Nasal cavity respiratory epithelium epithelial cell of viscerocranial mucosa (primary cell): ENCODE data around the gene L3MBTL1. TPM values are rescaled to one million over a fixed set of nuclear protein-coding genes. Genes with fewer than 3 reads are reported as not detected.

Experiments
- total RNA-seq: library from RNA; depleted of rRNA; stranded (reverse); fragments of >200 nt; gene quantifications from 2 replicates; pipeline ENCODE4 v1.2.3, GENCODE V29; 2014

The L3MBTL1 gene
- 3.1 and 7.0 TPM in 2 replicates for total RNA-seq

DNA sequence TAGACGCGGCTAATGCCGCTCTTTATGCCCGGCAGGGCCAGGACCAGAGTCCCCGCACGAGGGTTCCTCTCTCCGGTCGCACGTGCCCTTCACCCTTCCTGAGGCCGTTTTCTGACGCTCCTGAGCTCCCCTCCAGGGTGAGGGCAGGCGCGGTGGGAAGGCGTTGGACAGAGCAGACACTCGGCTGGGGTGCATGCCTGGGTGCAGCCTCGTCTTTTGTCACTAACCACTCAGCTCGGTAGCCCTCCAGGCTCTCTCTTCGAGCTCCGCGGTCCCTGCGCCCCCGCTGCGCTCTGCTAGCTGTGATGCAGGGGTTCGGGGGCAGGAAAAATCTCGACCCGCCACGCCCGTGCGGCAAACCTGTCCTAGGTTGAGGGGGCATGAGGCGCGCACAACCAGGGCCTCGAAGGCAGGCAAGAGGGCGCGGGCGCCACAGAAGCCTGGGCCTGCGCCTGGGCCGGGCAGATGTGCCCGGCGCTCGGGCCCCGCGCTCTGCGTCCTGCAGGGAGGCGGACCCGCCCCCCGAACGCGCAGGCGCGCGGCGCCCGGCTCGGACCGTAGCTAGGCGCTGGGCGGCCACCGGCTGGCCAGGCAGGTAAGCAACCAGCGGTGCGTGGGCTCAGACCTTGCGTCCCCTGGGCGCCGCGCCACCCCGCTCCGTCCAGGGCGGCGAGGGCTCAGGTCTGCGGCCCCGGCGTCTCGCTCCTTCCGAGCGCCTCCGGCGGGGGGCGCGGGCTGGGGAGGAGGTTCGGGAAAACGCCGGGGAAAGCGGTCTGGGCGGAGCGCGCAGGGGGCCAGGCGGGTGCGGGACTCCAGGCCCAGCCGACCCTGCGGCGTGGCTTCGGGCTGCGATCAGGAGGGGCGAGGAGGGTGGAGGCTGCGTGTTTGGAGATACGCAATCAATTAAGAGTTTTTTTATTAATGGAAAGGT is at the start of gene L3MBTL1:
TSS of gene L3MBTL1 (plus strand) at position 548 of the 931 bp plus-strand sequence. CDS start 5,807 bp downstream, outside the sequence.

DNA sequence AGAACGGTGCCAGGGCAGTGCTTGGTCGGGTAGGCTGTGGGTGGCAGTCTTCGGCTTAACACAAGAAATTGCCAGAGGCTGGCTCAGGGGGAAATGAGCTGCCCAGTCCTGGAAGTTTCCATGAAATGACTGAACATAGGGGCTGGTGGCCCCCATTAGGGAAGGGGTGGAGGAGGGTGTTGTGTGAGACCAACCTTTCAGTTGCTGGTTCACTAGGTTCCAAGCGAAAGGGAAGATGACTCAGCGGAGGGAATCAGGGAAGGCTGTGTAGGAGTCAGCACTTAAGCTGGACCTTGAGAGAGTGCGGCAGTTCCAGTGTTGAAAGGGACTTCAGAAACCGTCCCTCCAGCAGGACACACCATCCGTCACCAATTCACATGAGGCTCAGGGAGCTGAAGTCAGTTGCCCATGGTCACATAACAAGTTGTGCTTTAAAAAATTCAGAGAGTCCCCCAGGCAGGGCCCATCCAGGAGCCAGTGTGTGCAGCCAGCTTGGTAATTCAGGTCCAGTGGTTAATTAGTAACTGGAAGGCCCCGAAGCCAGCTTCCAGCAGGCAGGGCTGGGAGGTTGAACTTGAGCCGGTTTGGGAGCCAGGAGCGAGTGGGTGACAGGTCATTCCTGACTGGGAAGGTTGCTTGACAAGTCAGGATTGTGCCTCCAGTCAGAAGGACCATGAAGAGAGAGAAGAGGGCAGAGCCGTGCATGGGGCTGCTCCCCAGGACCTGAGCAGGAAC is 51.1 kb downstream of the L3MBTL1 start, which contains the start of gene SGK2:
TSS of gene SGK2 (plus strand) at position 616 of the 735 bp plus-strand sequence. CDS start 7,469 bp downstream, outside the sequence.

DNA sequence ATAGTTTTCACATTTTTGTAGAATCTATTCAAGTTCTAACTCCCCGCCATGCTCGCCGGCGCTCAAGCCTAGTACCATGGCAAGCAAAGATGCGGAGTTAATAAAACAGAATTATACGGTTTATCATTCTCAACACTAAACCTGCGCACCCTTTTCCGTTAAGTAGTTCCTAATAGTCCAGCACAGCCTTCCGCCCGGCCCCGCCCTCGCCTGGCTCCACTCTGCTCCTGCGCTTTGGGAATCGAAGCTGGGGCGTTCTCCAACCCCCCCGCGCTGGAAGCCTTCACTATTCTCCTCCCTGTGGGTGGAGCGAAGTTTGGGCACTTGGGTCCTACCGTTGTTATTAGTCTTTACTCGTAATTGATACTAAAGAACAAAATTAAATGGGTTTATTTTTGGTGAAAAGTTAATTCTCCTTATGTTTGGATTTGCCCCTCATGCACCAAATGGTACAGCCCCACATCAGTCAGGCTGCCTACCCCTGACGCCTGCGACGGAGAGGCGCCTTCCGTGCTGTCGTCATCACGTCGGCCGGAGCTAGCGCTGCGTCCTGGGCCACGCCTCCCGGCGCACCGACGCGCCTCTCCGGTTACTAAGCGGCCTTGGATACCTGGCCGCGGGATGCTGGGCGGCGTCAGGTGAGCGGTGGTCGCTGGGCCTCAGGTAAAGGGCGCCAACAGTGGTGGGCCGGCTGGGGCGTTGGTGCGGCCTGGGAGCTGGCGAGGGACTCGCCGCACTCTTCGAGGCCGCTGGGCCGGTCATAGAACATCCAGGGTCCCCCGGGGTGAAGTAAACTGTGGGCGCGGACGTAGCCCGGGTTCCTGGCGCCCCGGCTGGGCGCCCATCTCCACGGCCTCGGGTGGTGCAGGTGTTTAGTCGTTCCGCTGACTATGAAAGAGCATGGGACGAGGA is 83.2 kb downstream of the L3MBTL1 start, which contains the start of gene IFT52:
TSS of gene IFT52 (plus strand) at position 546 of the 912 bp plus-strand sequence. CDS start 3,762 bp downstream, outside the sequence.

Other genes starting within 250 kb of the L3MBTL1 start
- gene SRSF6, start 49.8 kb upstream of the L3MBTL1 start, total RNA-seq: 39.3 and 58.4 TPM in 2 replicates
- gene SGK2, start 51.3 kb downstream of the L3MBTL1 start, total RNA-seq: under 0.01 and 0.93 TPM in 2 replicates
- 19.1 and 22.6 TPM in 2 replicates for gene IFT52, start 83.2 kb downstream of the L3MBTL1 start, total RNA-seq
- 0.07 and 0.34 TPM in 2 replicates for gene MYBL2, start 159.4 kb downstream of the L3MBTL1 start, total RNA-seq
- not detected in 2 replicates for gene GTSF1L, start 219.3 kb downstream of the L3MBTL1 start, total RNA-seq